Naive thymus-derived CD4-positive, alpha-beta T cell (primary cell): ENCODE measurements around the gene APMAP. TPM values are rescaled to one million over a fixed set of nuclear protein-coding genes. Genes with fewer than 3 reads are reported as not detected.

Experiments used
- ATAC-seq: fragments of 150-1000 bp; cut with Tn5 transposase; 2 replicates; pipeline ENCODE4 v1.10.0; 2021; ENCODE audit warnings: mild to moderate bottlenecking, moderate library complexity
- CTCF ChIA-PET: fragments of 350-600 bp; sonication (Branson Sonifier 250); formaldehyde crosslinking; loops from one replicate; lab custom pipeline; 2021; ENCODE audit warnings: antibody characterized with exemption; lab: Charles Lee
- POLR2A ChIA-PET: fragments of 350-600 bp; sonication (Branson Sonifier 250); formaldehyde crosslinking; loops from one replicate; lab custom pipeline; 2021; ENCODE audit warnings: antibody characterized with exemption, inconsistent platforms; lab: Charles Lee
- DNase-seq, 9 donors: peaks; one replicate each; pipeline versions ENCODE4 v3.0.0 to v3.0.0-alpha.2; 2020 to 2022; ENCODE audit warnings: mixed read lengths in 1 of 9
- H3K27ac ChIP-seq: one replicate; pipeline ENCODE4 v1.7.0; 2013; ENCODE audit warnings: mild to moderate bottlenecking, low read depth, low read length, moderate library complexity
- H3K27me3 ChIP-seq, 2 donors: one replicate each; pipeline ENCODE4 v1.7.0; 2013; ENCODE audit warnings: low read length in 2 of 2, mild to moderate bottlenecking in 2 of 2, moderate library complexity in 2 of 2; ENCODE audit not compliant: control insufficient read depth in 2 of 2, insufficient read depth in 2 of 2
- H3K36me3 ChIP-seq, 3 experiments: 1 replicate in 2 of 3; 2 replicates in 1 of 3; pipeline ENCODE4 v1.7.0; 2013; ENCODE audit warnings: low read length in 3 of 3, mild to moderate bottlenecking in 3 of 3, moderate library complexity in 1 of 3; ENCODE audit not compliant: insufficient read depth in 3 of 3, control insufficient read depth in 2 of 3
- H3K4me1 ChIP-seq, 2 donors: one replicate each; pipeline ENCODE4 v1.7.0; 2013; ENCODE audit warnings: low read length in 2 of 2, mild to moderate bottlenecking in 2 of 2, moderate library complexity in 1 of 2; ENCODE audit not compliant: control insufficient read depth in 2 of 2, insufficient read depth in 2 of 2
- H3K4me3 ChIP-seq: 2 replicates; pipeline ENCODE4 v1.7.0; 2013; ENCODE audit warnings: mild to moderate bottlenecking, low read length
- H3K9me3 ChIP-seq, 3 experiments: 1 replicate in 2 of 3; 2 replicates in 1 of 3; pipeline ENCODE4 v1.7.0; 2013; ENCODE audit warnings: low read length in 3 of 3; ENCODE audit not compliant: control insufficient read depth in 2 of 3
- H3K27ac Mint-ChIP-seq, 9 donors: one replicate each; pipeline ENCODE4 v1.8.0; 2020 to 2022; ENCODE audit warnings: mixed read lengths in 9 of 9, mild to moderate bottlenecking in 8 of 9, moderate library complexity in 5 of 9, inconsistent platforms in 2 of 9
- H3K27me3 Mint-ChIP-seq, 5 donors: one replicate each; pipeline ENCODE4 v1.8.0; 2021 to 2022; ENCODE audit warnings: mixed read lengths in 5 of 5, mild to moderate bottlenecking in 1 of 5
- H3K36me3 Mint-ChIP-seq, 5 donors: one replicate each; pipeline ENCODE4 v1.8.0; 2020 to 2022; ENCODE audit warnings: mixed read lengths in 5 of 5, mild to moderate bottlenecking in 3 of 5, inconsistent platforms in 1 of 5
- H3K4me1 Mint-ChIP-seq, 7 donors: one replicate each; pipeline ENCODE4 v1.8.0; 2020 to 2022; ENCODE audit warnings: mixed read lengths in 7 of 7, mild to moderate bottlenecking in 3 of 7, inconsistent platforms in 1 of 7
- H3K4me3 Mint-ChIP-seq, 10 donors: one replicate each; pipeline ENCODE4 v1.8.0; 2020 to 2022; ENCODE audit warnings: mild to moderate bottlenecking in 10 of 10, mixed read lengths in 10 of 10, moderate library complexity in 6 of 10, inconsistent platforms in 2 of 10
- H3K9me3 Mint-ChIP-seq, 11 donors: one replicate each; pipeline ENCODE4 v1.8.0; 2020 to 2022; ENCODE audit warnings: mixed read lengths in 11 of 11, mild to moderate bottlenecking in 4 of 11, inconsistent platforms in 1 of 11, moderate library complexity in 1 of 11
- intact Hi-C, 2 donors: fragments of 100-400 bp; cut with micrococcal nuclease; formaldehyde crosslinking; loops; one replicate each; pipeline ENCODE4 v1.15.1; 2023
- polyA plus RNA-seq, 2 donors: library from polyadenylated mRNA; unstranded; fragments of 300-500 nt; fragmentation: Illumina TruSeq; gene quantifications; one replicate each; pipeline ENCODE4 v1.2.3, GENCODE V29; 2021
- total RNA-seq, 6 experiments: library from RNA in 5 of 6; stranded (reverse) in 5 of 6; gene quantifications; 1 replicate in 5 of 6; 2 replicates in 1 of 6; pipeline ENCODE4 v1.2.3 and lab custom pipeline; 2021 to 2026

APMAP gene
- total and polyA plus RNA-seq, 7 experiments from 2014 or later, result 28.2 to 74.6 (median 41.4) TPM

DNA sequence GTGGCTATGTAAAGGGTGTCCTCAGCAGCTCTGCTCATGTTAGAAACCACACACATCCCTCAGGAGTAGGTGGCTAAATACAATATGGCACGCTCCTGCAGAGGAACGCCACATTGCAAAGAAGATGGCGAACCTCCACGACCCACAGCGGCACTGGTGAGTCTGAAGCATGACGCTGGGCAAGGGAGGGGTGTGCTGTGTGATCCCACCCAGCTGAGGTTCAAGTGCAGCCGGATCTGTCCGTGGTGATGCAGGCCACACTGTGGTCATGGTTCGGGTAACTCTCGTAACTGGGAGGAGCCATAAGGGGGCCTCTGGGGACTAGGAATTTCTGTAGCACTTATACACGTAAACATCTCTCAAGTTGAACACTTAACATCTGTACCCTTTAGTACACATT is 23.4 kb upstream of the APMAP start:
- Histone ChIP-seq H3K27ac (no peak overlapping the region), H3K4me1 (no peaks in the 10 kb centered on the region), H3K9me3 (no peaks in the 10 kb centered on the region), H3K27me3 (no peaks in the 10 kb centered on the region), H3K36me3 (peaks cover 0 to 94% (median 12%) of the 10 kb centered on the region in 3 experiments), H3K4me3 (no peak overlapping the region)
- DNase-seq (no peak), ATAC-seq (no peak)
- CTCF ChIA-PET, result no interaction called here
- POLR2A ChIA-PET, result no interaction called here
- no peak overlapping the region for H3K27ac Mint-ChIP-seq
- no peaks in the 10 kb centered on the region for H3K9me3 Mint-ChIP-seq
- intact Hi-C loops, result no loop called here
- no peak overlapping the region for H3K4me3 Mint-ChIP-seq
- no peaks in the 10 kb centered on the region for H3K27me3 Mint-ChIP-seq
- H3K36me3 Mint-ChIP-seq, result peaks cover 2 to 66% (median 13%) of the 10 kb centered on the region in 5 donors
- H3K4me1 Mint-ChIP-seq, result no peaks in the 10 kb centered on the region

DNA sequence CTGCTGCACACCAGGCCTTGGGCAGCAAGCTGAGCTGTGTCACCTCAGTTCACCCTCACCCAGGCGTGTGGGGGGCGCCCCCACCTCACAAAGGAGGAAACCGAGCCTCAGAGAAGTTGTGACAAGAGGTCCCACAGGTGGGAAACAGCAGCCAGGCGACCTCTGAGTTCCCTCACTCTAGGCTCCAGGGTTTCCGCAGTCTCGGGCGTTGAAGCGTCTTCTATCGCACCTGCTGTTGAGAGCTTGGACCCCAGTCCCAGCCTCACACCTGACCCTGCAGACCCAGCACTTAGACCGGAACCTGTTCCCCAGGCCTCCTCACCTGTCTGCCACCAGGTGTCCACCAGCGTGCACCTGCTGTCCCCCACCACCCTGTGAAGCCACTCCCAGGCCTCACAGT is 22.3 kb upstream of the APMAP start:
- Mint-ChIP-seq H3K4me3 (no peak overlapping the region), H3K4me1 (no peaks in the 10 kb centered on the region), H3K36me3 (peaks cover 2 to 68% (median 25%) of the 10 kb centered on the region in 5 donors), H3K27ac (no peak overlapping the region), H3K27me3 (no peaks in the 10 kb centered on the region), H3K9me3 (no peaks in the 10 kb centered on the region)
- Histone ChIP-seq H3K36me3 (peaks cover 0 to 94% (median 12%) of the 10 kb centered on the region in 3 experiments), H3K27me3 (no peaks in the 10 kb centered on the region), H3K9me3 (no peaks in the 10 kb centered on the region), H3K4me3 (no peak overlapping the region), H3K4me1 (no peaks in the 10 kb centered on the region), H3K27ac (no peak overlapping the region)
- ATAC-seq, result no peak
- ChIA-PET CTCF (interaction anchor here (0.7 kb wide), 1 partner anchor 24 kb away, joined by 3 read pairs; no protein-coding TSS in a partner anchor), POLR2A (no interaction called here)
- intact Hi-C loops, result no loop called here
- no peak for DNase-seq

DNA sequence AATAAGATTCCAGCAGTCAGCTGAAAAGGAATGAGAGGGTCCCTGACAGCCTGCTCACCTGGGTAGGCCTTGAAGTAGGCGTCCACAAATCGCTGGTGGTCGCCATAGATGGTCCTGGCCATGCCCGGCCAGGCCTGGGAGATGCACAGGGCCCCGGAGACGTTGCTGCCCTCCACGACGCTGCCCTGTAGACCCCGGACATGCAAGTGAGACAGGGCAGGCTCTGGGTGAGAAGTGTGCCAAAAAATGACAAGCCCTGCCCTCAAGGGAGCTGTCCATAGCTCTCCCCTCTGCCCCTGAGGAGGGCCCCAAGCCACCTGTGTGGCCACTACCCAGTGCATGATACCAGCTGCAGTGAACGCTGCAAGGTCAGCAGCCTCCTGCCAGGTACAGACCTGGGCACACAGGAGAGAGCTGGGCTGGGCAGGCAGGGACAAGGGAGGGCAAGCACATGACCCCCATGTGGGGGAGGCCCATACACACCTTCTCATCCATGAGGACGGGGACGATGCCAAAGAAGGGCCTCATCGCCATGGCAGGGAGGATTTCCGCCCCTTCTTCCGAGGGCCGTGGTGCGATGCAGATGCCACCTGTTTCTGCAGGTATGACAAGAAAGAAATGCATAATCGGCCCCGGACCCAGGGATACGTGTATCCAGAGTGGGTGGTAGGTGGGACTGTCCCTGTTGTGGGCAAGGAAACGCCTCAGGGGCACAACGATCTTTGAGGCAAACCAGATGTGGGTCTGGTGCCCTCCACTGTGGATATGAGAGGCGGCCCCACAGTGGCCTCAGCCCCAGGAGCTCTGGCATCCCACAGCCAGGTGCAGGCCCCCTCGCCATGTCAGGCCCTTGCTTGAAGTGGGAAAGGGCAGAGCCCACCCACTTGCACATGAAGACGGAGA is 21.2 kb upstream of the APMAP start:
- Histone ChIP-seq H3K36me3 (peaks cover 0 to 94% (median 16%) of the 10 kb centered on the region in 3 experiments), H3K27ac (no peak overlapping the region), H3K27me3 (no peaks in the 10 kb centered on the region), H3K4me1 (no peaks in the 10 kb centered on the region), H3K4me3 (no peak overlapping the region), H3K9me3 (no peaks in the 10 kb centered on the region)
- DNase-seq (no peak), ATAC-seq (no peak)
- H3K27me3 Mint-ChIP-seq, result no peaks in the 10 kb centered on the region
- H3K4me1 Mint-ChIP-seq, result no peaks in the 10 kb centered on the region
- H3K9me3 Mint-ChIP-seq, result no peaks in the 10 kb centered on the region
- POLR2A ChIA-PET, result interaction anchor here (1.1 kb wide), 1 partner anchor 23 kb away, joined by 3 read pairs; no protein-coding TSS in a partner anchor
- H3K4me3 Mint-ChIP-seq, result no peak overlapping the region
- H3K27ac Mint-ChIP-seq, result no peak overlapping the region
- intact Hi-C loops, result no loop called here
- peaks cover 5 to 67% (median 33%) of the 10 kb centered on the region in 5 donors for H3K36me3 Mint-ChIP-seq
- CTCF ChIA-PET, result interaction anchor here (0.7 kb wide), 1 partner anchor 25 kb away, joined by 3 read pairs; no protein-coding TSS in a partner anchor

- no peak for ATAC-seq
- H3K27ac Mint-ChIP-seq, result no peak overlapping the region
- H3K9me3 Mint-ChIP-seq, result no peaks in the 10 kb centered on the region
- peaks cover 0 to 95% (median 25%) of the 10 kb centered on the region in 3 experiments for H3K36me3 ChIP-seq
- no peaks in the 10 kb centered on the region for H3K9me3 ChIP-seq
- ChIA-PET CTCF (no interaction called here), POLR2A (no interaction called here)
- no peaks in the 10 kb centered on the region for H3K4me1 Mint-ChIP-seq
- peaks cover 5 to 70% (median 36%) of the 10 kb centered on the region in 5 donors for H3K36me3 Mint-ChIP-seq
- H3K27ac ChIP-seq, result no peak overlapping the region
- intact Hi-C loops, result no loop called here
- no peak overlapping the region for H3K4me3 Mint-ChIP-seq
- no peak for DNase-seq
- H3K4me3 ChIP-seq, result no peak overlapping the region
- no peaks in the 10 kb centered on the region for H3K27me3 ChIP-seq
- no peaks in the 10 kb centered on the region for H3K4me1 ChIP-seq
- H3K27me3 Mint-ChIP-seq, result no peaks in the 10 kb centered on the region
Measured at GRCh38 chr20:25012616-25013189, 20.2 kb upstream of the APMAP start.

- peaks cover 6 to 77% (median 38%) of the 10 kb centered on the region in 5 donors for H3K36me3 Mint-ChIP-seq
- POLR2A ChIA-PET, result no interaction called here
- DNase-seq (no peak), ATAC-seq (no peak)
- Histone ChIP-seq H3K27ac (no peak overlapping the region), H3K9me3 (no peaks in the 10 kb centered on the region), H3K4me3 (no peak overlapping the region), H3K4me1 (no peaks in the 10 kb centered on the region), H3K36me3 (peaks cover 5 to 96% (median 29%) of the 10 kb centered on the region in 3 experiments), H3K27me3 (no peaks in the 10 kb centered on the region)
- no peak overlapping the region for H3K27ac Mint-ChIP-seq
- no peaks in the 10 kb centered on the region for H3K9me3 Mint-ChIP-seq
- no peaks in the 10 kb centered on the region for H3K27me3 Mint-ChIP-seq
- no peak overlapping the region for H3K4me3 Mint-ChIP-seq
- intact Hi-C loops, result no loop called here
- CTCF ChIA-PET, result no interaction called here
- no peaks in the 10 kb centered on the region for H3K4me1 Mint-ChIP-seq
Measured at GRCh38 chr20:25011831-25012241, 19.3 kb upstream of the APMAP start.

DNA sequence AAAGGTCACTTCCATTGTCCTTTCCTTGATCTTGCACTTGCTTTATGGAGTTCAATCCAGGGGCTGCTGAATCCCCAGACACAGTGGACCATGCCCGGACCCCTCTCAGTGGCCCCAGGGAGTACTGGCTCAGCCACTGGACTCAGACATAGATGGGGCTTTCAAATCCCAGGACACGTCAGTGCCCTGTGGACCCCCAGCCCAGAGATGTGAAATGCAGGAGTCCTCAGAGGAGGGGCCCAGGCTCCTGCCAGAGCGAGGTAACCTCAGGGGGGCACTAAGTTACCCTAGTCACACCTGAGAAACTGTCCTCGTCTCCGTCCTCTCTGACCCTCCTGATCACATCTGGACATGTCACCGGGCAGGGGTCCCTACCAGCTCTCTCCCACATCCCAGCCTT is 18.7 kb upstream of the APMAP start:
- Histone ChIP-seq H3K27ac (no peak overlapping the region), H3K4me1 (no peaks in the 10 kb centered on the region), H3K36me3 (peaks cover 9 to 97% (median 29%) of the 10 kb centered on the region in 3 experiments), H3K4me3 (no peak overlapping the region), H3K27me3 (no peaks in the 10 kb centered on the region), H3K9me3 (no peaks in the 10 kb centered on the region)
- Mint-ChIP-seq H3K4me3 (no peak overlapping the region), H3K27me3 (no peaks in the 10 kb centered on the region), H3K27ac (no peak overlapping the region), H3K4me1 (no peaks in the 10 kb centered on the region), H3K9me3 (no peaks in the 10 kb centered on the region), H3K36me3 (peaks cover 10 to 78% (median 42%) of the 10 kb centered on the region in 5 donors)
- ChIA-PET CTCF (no interaction called here), POLR2A (no interaction called here)
- ATAC-seq, result no peak
- intact Hi-C loops, result no loop called here
- no peak for DNase-seq
